Astrocyte (in vitro differentiated cells and primary cell): ENCODE measurements around the gene NUAK1. TPM values are rescaled to one million over a fixed set of nuclear protein-coding genes. Genes with fewer than 3 reads are reported as not detected.

Experiments
- DNase-seq: peaks from one replicate; pipeline ENCODE4 v3.0.0-alpha.2; 2010; ENCODE audit warnings: low read depth
- FAIRE-seq: peaks from 2 replicates; lab custom pipeline; 2011; peaks lifted over from hg19 to GRCh38; lab: Jason Lieb, UNC
- H2AFZ ChIP-seq: 2 replicates; pipeline ENCODE4 v1.6.0; 2012; ENCODE audit warnings: low read depth, low read length, inconsistent platforms
- H3K27ac ChIP-seq: 2 replicates; pipeline ENCODE4 v1.5.1; 2011; ENCODE audit warnings: low read depth, low read length, inconsistent platforms
- H3K27me3 ChIP-seq: 2 replicates; pipeline ENCODE4 v1.6.0; 2011; ENCODE audit warnings: low read length, inconsistent platforms; ENCODE audit not compliant: insufficient read depth
- H3K36me3 ChIP-seq: 2 replicates; pipeline ENCODE4 v1.5.1; 2011; ENCODE audit warnings: low read length, inconsistent platforms; ENCODE audit not compliant: insufficient read depth
- H3K4me1 ChIP-seq: 2 replicates; pipeline ENCODE4 v1.5.1; 2011; ENCODE audit warnings: low read length, inconsistent platforms; ENCODE audit not compliant: insufficient read depth
- H3K4me2 ChIP-seq: 2 replicates; pipeline ENCODE4 v1.6.0; 2012; ENCODE audit warnings: low read length, inconsistent platforms
- H3K4me3 ChIP-seq: 2 replicates; pipeline ENCODE4 v1.5.1; 2011; ENCODE audit warnings: low read depth, mild to moderate bottlenecking, low read length, inconsistent platforms; ENCODE audit not compliant: insufficient read depth
- H3K79me2 ChIP-seq: 2 replicates; pipeline ENCODE4 v1.6.0; 2012; ENCODE audit warnings: mild to moderate bottlenecking, low read length, inconsistent platforms; ENCODE audit not compliant: insufficient read depth
- H3K9ac ChIP-seq: 2 replicates; pipeline ENCODE4 v1.6.0; 2012; ENCODE audit warnings: mild to moderate bottlenecking, low read length, inconsistent platforms
- H3K9me3 ChIP-seq: 2 replicates; pipeline ENCODE4 v1.5.1; 2012; ENCODE audit warnings: low read depth, mild to moderate bottlenecking, low read length, inconsistent platforms; ENCODE audit not compliant: insufficient read depth
- H4K20me1 ChIP-seq: 2 replicates; pipeline ENCODE4 v1.6.0; 2012; ENCODE audit warnings: low read length, inconsistent platforms; ENCODE audit not compliant: insufficient read depth
- H3K27ac Mint-ChIP-seq: one replicate; pipeline ENCODE4 v1.8.0; 2021; ENCODE audit warnings: mild to moderate bottlenecking, mixed read lengths; ENCODE audit not compliant: unreplicated experiment
- H3K27me3 Mint-ChIP-seq: one replicate; pipeline ENCODE4 v1.8.0; 2021; ENCODE audit warnings: low read depth, mixed read lengths; ENCODE audit not compliant: unreplicated experiment
- H3K36me3 Mint-ChIP-seq: one replicate; pipeline ENCODE4 v1.8.0; 2021; ENCODE audit warnings: low read depth, mixed read lengths; ENCODE audit not compliant: unreplicated experiment
- H3K4me1 Mint-ChIP-seq: one replicate; pipeline ENCODE4 v1.8.0; 2021; ENCODE audit warnings: low read depth, mixed read lengths; ENCODE audit not compliant: unreplicated experiment
- H3K4me3 Mint-ChIP-seq: one replicate; pipeline ENCODE4 v1.8.0; 2021; ENCODE audit warnings: mild to moderate bottlenecking, moderate library complexity, mixed read lengths; ENCODE audit not compliant: unreplicated experiment
- H3K9me3 Mint-ChIP-seq: one replicate; pipeline ENCODE4 v1.8.0; 2021; ENCODE audit warnings: mild to moderate bottlenecking, mixed read lengths; ENCODE audit not compliant: unreplicated experiment
- CTCF ChIP-seq: IDR thresholded peaks from 2 replicates; pipeline ENCODE4 v1.5.1; 2011; ENCODE audit warnings: low read depth, mild to moderate bottlenecking, inconsistent platforms, low read length, moderate library complexity; ENCODE audit not compliant: insufficient read depth
- EZH2 ChIP-seq: IDR thresholded peaks from 2 replicates; pipeline ENCODE4 v1.6.1; 2012; ENCODE audit warnings: mild to moderate bottlenecking, low read length, inconsistent platforms; ENCODE audit not compliant: insufficient read depth
- total RNA-seq: library from RNA; stranded (reverse); gene quantifications from 2 replicates; pipeline ENCODE4 v1.2.1, GENCODE V29; 2021

Gene NUAK1
- total RNA-seq, 1 donor from 2014 or later: 94.0 TPM

GRCh38 chr12:106181401-106182114, 42.8 kb upstream of the NUAK1 start:
- DNase-seq (no peak), FAIRE-seq (no peak)
- H3K27ac Mint-ChIP-seq: no peak overlapping the region
- no peaks in the 10 kb centered on the region for H4K20me1 ChIP-seq
- H3K9me3 ChIP-seq: no peaks in the 10 kb centered on the region
- H3K4me1 ChIP-seq: no peaks in the 10 kb centered on the region
- H3K36me3 ChIP-seq: no peaks in the 10 kb centered on the region
- no peak overlapping the region for H3K9ac ChIP-seq
- H3K36me3 Mint-ChIP-seq: no peaks in the 10 kb centered on the region
- H3K4me2 ChIP-seq: no peak overlapping the region
- H3K27me3 ChIP-seq: peaks cover 2% of the 10 kb centered on the region
- no peak overlapping the region for H3K27ac ChIP-seq
- H3K4me3 Mint-ChIP-seq: no peak overlapping the region
- TF ChIP-seq EZH2 (no peak), CTCF (no peak)
- no peak overlapping the region for H2AFZ ChIP-seq
- no peak overlapping the region for H3K4me3 ChIP-seq
- H3K79me2 ChIP-seq: no peaks in the 10 kb centered on the region
- H3K9me3 Mint-ChIP-seq: no peaks in the 10 kb centered on the region
- peaks cover 6% of the 10 kb centered on the region for H3K27me3 Mint-ChIP-seq
- H3K4me1 Mint-ChIP-seq: peaks cover 8% of the 10 kb centered on the region

GRCh38 chr12:106179086-106179485, 40.3 kb upstream of the NUAK1 start:
- Histone ChIP-seq H3K9me3 (no peaks in the 10 kb centered on the region), H3K9ac (no peak overlapping the region), H2AFZ (no peak overlapping the region), H3K4me1 (no peaks in the 10 kb centered on the region), H4K20me1 (no peaks in the 10 kb centered on the region), H3K27me3 (no peaks in the 10 kb centered on the region), H3K4me3 (no peak overlapping the region), H3K36me3 (no peaks in the 10 kb centered on the region), H3K27ac (no peak overlapping the region), H3K4me2 (no peak overlapping the region), H3K79me2 (no peaks in the 10 kb centered on the region)
- no peak for TF ChIP-seq EZH2
- TF ChIP-seq CTCF: no peak
- Mint-ChIP-seq H3K27me3 (peaks cover 4% of the 10 kb centered on the region), H3K27ac (no peak overlapping the region), H3K4me1 (peaks cover 8% of the 10 kb centered on the region), H3K4me3 (no peak overlapping the region), H3K36me3 (no peaks in the 10 kb centered on the region), H3K9me3 (no peaks in the 10 kb centered on the region)
- DNase-seq (no peak), FAIRE-seq (no peak)

- peaks cover 4% of the 10 kb centered on the region for H3K27me3 Mint-ChIP-seq
Measured at GRCh38 chr12:106178562-106178961, 39.8 kb upstream of the NUAK1 start.

More at GRCh38 chr12:106178562-106178961, 39.8 kb upstream of the NUAK1 start:
- peaks cover 8% of the 10 kb centered on the region for H3K4me1 Mint-ChIP-seq
- no peak overlapping the region for H3K9ac ChIP-seq
- no peak overlapping the region for H3K4me3 Mint-ChIP-seq
- H3K27ac ChIP-seq: no peak overlapping the region
- H4K20me1 ChIP-seq: no peaks in the 10 kb centered on the region
- H3K9me3 Mint-ChIP-seq: no peaks in the 10 kb centered on the region
- H3K4me3 ChIP-seq: no peak overlapping the region
- no peak overlapping the region for H2AFZ ChIP-seq
- H3K4me2 ChIP-seq: no peak overlapping the region
- no peaks in the 10 kb centered on the region for H3K36me3 Mint-ChIP-seq
- no peaks in the 10 kb centered on the region for H3K4me1 ChIP-seq
- FAIRE-seq: no peak
- no peaks in the 10 kb centered on the region for H3K9me3 ChIP-seq
- no peak overlapping the region for H3K27ac Mint-ChIP-seq
- no peaks in the 10 kb centered on the region for H3K79me2 ChIP-seq
- no peaks in the 10 kb centered on the region for H3K27me3 ChIP-seq
- TF ChIP-seq CTCF: no peak
- TF ChIP-seq EZH2: no peak
- DNase-seq: no peak
- no peaks in the 10 kb centered on the region for H3K36me3 ChIP-seq
